GM23248 (cell line): ENCODE measurements around the gene SLC45A3. TPM values are rescaled to one million over a fixed set of nuclear protein-coding genes. Genes with fewer than 3 reads are reported as not detected.
A peak's percentile ranks its signal among the peaks of the same experiment; 100 is the strongest.

ENCODE experiments used
- DNase-seq: peaks from one replicate; pipeline ENCODE4 v3.0.0-alpha.2; 2015
- H2AFZ ChIP-seq: fragments of 200-600 bp; sonication (generic); 2 replicates; pipeline ENCODE4 v1.6.1; 2016; ENCODE audit warnings: antibody characterized with exemption
- H3F3A ChIP-seq: fragments of 200-600 bp; sonication (generic); 2 replicates; pipeline ENCODE4 v1.6.1; 2016; ENCODE audit warnings: mild to moderate bottlenecking, antibody characterized with exemption, mixed run types; ENCODE audit not compliant: insufficient read depth
- H3K27ac ChIP-seq: fragments of 200-600 bp; sonication (generic); 2 replicates; pipeline ENCODE4 v1.5.1; 2016; ENCODE audit warnings: mild to moderate bottlenecking
- H3K27me3 ChIP-seq: fragments of 200-600 bp; sonication (generic); replicated peaks from 2 replicates; pipeline ENCODE4 v1.6.1; 2016; ENCODE audit warnings: mild to moderate bottlenecking; ENCODE audit not compliant: insufficient read depth
- H3K36me3 ChIP-seq: fragments of 200-600 bp; sonication (generic); 2 replicates; pipeline ENCODE4 v1.6.1; 2016; ENCODE audit warnings: low read depth, mild to moderate bottlenecking
- H3K4me1 ChIP-seq: fragments of 200-600 bp; sonication (generic); 2 replicates; pipeline ENCODE4 v1.6.1; 2016; ENCODE audit warnings: mild to moderate bottlenecking; ENCODE audit not compliant: insufficient read depth
- H3K4me2 ChIP-seq: fragments of 200-600 bp; sonication (generic); one replicate; pipeline ENCODE4 v1.6.1; 2016; ENCODE audit warnings: mild to moderate bottlenecking; ENCODE audit not compliant: unreplicated experiment
- H3K4me3 ChIP-seq: fragments of 200-600 bp; sonication (generic); 2 replicates; pipeline ENCODE4 v1.5.1; 2016; ENCODE audit warnings: mild to moderate bottlenecking
- H3K79me2 ChIP-seq: fragments of 200-600 bp; sonication (generic); 2 replicates; pipeline ENCODE4 v1.6.1; 2016; ENCODE audit warnings: mild to moderate bottlenecking; ENCODE audit not compliant: insufficient read depth
- H3K9ac ChIP-seq: fragments of 200-600 bp; sonication (generic); 2 replicates; pipeline ENCODE4 v1.6.1; 2016; ENCODE audit warnings: mild to moderate bottlenecking
- H3K9me2 ChIP-seq: fragments of 200-600 bp; sonication (generic); 2 replicates; pipeline ENCODE4 v1.6.1; 2016; ENCODE audit warnings: mixed run types, mild to moderate bottlenecking, moderate library complexity; ENCODE audit not compliant: insufficient read depth
- H3K9me3 ChIP-seq: fragments of 200-600 bp; sonication (generic); one replicate; pipeline ENCODE4 v1.6.1; 2017; ENCODE audit warnings: low read depth
- H4K20me1 ChIP-seq: fragments of 200-600 bp; sonication (generic); 2 replicates; pipeline ENCODE4 v1.6.0; 2016; ENCODE audit not compliant: insufficient read depth
- EZH2 ChIP-seq: fragments of 200-600 bp; sonication (generic); IDR thresholded peaks from 2 replicates; pipeline ENCODE4 v1.6.1; 2018; ENCODE audit warnings: antibody characterized with exemption, mild to moderate bottlenecking; ENCODE audit not compliant: insufficient read depth, poor library complexity, severe bottlenecking
- EZH2phosphoT487 ChIP-seq: fragments of 200-600 bp; sonication (generic); IDR thresholded peaks from 2 replicates; pipeline ENCODE4 v1.6.1; 2018; ENCODE audit warnings: antibody characterized with exemption, moderate library complexity, mild to moderate bottlenecking, low read depth; ENCODE audit not compliant: insufficient read depth
- WGBS, 2 experiments: methylation state at CpG; one replicate each; pipeline ENCODE4 v1.1.6; 2015 to 2017; ENCODE audit warnings: low lambda C conversion rate in 2 of 2, low coverage in 1 of 2; ENCODE audit errors: missing lambda C conversion rate in 2 of 2; 5-methylcytosine and 5-hydroxymethylcytosine counted together
- in situ Hi-C: fragments of 300-500 bp; cut with MboI; formaldehyde crosslinking; loops from 2 replicates; pipeline ENCODE4 v1.15.0; 2020
- polyA plus RNA-seq: library from polyadenylated mRNA; unstranded; fragments of >200 nt; fragmentation: Nextera tagmentation; extraction: Ambion mirVana; gene quantifications from 2 replicates; pipeline ENCODE4 v1.2.1, GENCODE V29; 2016
- total RNA-seq: library from RNA; depleted of rRNA; stranded (reverse); fragments of >200 nt; shearing (Covaris generic); gene quantifications from 2 replicates; pipeline ENCODE4 v1.2.3, GENCODE V29; 2014

The SLC45A3 gene
- total and polyA plus RNA-seq, 2 experiments from 2014 or later: 0.38 to 1.2 TPM

- H3K4me2 ChIP-seq: no peak overlapping the region
- no peaks in the 10 kb centered on the region for H3K9me2 ChIP-seq
- 68 to 72% methylated on average over 16 of the region's 16 CpGs for WGBS, 2 experiments
- no peaks in the 10 kb centered on the region for H3K36me3 ChIP-seq
- no peak overlapping the region for H3K4me3 ChIP-seq
- in situ Hi-C loops: no loop called here
- H4K20me1 ChIP-seq: no peaks in the 10 kb centered on the region
- H3K27me3 ChIP-seq: no peaks in the 10 kb centered on the region
- no peaks in the 10 kb centered on the region for H3K4me1 ChIP-seq
- no peaks in the 10 kb centered on the region for H3K9me3 ChIP-seq
- no peak overlapping the region for H2AFZ ChIP-seq
- no peaks in the 10 kb centered on the region for H3K79me2 ChIP-seq
- DNase-seq: no peak
- no peak overlapping the region for H3K9ac ChIP-seq
- no peak overlapping the region for H3K27ac ChIP-seq
- H3F3A ChIP-seq: no peaks in the 10 kb centered on the region
- TF ChIP-seq EZH2 (no peak), EZH2phosphoT487 (no peak)
Measured at GRCh38 chr1:205661429-205662134, 18.7 kb downstream of the SLC45A3 start.

DNA sequence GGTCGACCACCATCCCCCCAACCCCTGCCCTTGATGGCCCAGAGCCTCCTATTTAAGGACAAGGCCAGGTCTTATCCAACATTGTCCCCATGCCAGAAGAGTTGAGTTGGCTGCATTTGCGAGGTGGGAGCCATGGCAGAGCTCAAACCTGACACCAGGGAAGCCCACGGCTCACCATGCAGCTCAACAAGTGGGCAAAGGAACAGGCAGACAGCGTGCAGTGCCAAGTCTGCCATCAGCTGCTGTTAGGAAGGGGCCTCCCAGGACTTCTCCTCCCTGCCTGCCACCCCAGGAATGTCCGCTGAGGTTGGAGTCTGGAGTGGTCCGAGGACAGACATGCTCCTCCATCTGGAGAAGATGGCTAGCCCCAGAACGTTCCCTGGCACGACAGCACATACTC lies 19.9 kb downstream of the SLC45A3 start:
- no peak for TF ChIP-seq EZH2
- WGBS, 2 experiments: 70 to 79% methylated on average over 8 of the region's 8 CpGs
- H3K9ac ChIP-seq: no peak overlapping the region
- no peaks in the 10 kb centered on the region for H3K36me3 ChIP-seq
- no peaks in the 10 kb centered on the region for H3K27me3 ChIP-seq
- H3K27ac ChIP-seq: no peak overlapping the region
- no peaks in the 10 kb centered on the region for H3K9me2 ChIP-seq
- H2AFZ ChIP-seq: no peak overlapping the region
- no peaks in the 10 kb centered on the region for H3K9me3 ChIP-seq
- no peaks in the 10 kb centered on the region for H3F3A ChIP-seq
- no peaks in the 10 kb centered on the region for H3K4me1 ChIP-seq
- H3K79me2 ChIP-seq: no peaks in the 10 kb centered on the region
- H4K20me1 ChIP-seq: no peaks in the 10 kb centered on the region
- H3K4me2 ChIP-seq: no peak overlapping the region
- no peak for DNase-seq
- no peak overlapping the region for H3K4me3 ChIP-seq
- in situ Hi-C loops: no loop called here

DNA sequence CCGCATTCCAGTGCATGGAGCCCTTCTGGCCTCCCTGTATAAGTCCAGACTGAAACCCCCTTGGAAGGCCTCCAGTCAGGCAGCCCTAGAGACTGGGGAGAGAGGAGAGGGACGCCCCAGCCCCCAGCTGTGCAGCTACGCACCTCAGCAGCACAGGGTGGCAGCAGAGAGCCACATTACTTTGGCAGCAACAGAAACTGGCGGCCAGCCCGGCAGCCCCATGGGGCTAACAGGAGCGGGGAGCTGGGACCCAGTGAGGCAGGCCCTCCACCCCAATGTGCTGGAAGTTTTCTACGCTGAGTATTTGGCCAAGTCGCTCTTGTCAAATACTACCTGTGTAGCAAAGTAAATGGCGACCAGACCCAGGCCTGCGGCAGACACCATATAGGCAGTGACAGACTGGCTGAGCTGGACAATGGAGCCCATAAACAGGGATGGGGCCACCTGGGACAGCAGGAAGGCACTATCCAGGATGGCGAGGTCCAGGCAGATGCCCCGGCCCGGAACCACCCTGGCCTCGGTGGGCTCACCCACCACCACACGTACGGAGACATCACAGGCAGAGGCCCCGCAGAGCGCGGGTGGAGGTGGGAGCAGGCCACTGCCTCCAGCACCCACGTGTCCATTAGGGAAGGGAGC lies 21.2 kb downstream of the SLC45A3 start:
- TF ChIP-seq EZH2phosphoT487 (no peak), EZH2 (no peak)
- H2AFZ ChIP-seq: no peak overlapping the region
- WGBS, 2 experiments: 43 to 49% methylated on average over 20 of the region's 20 CpGs
- H3K9ac ChIP-seq: no peak overlapping the region
- no peaks in the 10 kb centered on the region for H3K27me3 ChIP-seq
- no peak overlapping the region for H3K27ac ChIP-seq
- no peaks in the 10 kb centered on the region for H3F3A ChIP-seq
- no peaks in the 10 kb centered on the region for H3K79me2 ChIP-seq
- no peaks in the 10 kb centered on the region for H3K36me3 ChIP-seq
- H3K4me3 ChIP-seq: no peak overlapping the region
- no peaks in the 10 kb centered on the region for H4K20me1 ChIP-seq
- DNase-seq: peak; percentile 84
- no peaks in the 10 kb centered on the region for H3K9me2 ChIP-seq
- H3K4me2 ChIP-seq: no peak overlapping the region
- H3K4me1 ChIP-seq: no peaks in the 10 kb centered on the region
- H3K9me3 ChIP-seq: no peaks in the 10 kb centered on the region
- in situ Hi-C loops: loop anchor here (10.0 kb wide), 2 partner anchors 64 to 134 kb away; no protein-coding TSS in a partner anchor

DNA sequence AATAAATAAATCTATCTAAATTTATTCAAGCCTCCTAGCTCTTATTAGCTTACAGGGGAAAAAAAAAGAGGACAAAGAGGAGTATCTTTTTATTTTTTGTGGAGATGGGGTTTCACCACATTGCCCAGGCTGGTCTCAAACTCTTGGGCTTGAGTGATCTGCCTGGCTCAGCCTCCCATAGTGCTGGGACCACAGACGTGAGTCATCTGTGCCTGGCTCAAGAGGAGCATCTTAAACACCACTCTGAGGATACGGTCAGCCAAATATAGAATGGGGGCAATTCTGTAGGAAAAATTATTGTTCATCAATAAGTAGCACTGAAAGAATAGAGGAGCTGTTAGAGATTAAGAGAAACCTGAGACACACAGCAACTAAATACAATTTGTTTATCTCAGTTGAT lies 24.1 kb downstream of the SLC45A3 start:
- Histone ChIP-seq H3K36me3 (no peaks in the 10 kb centered on the region), H3K4me3 (no peak overlapping the region), H3K79me2 (no peaks in the 10 kb centered on the region), H4K20me1 (no peaks in the 10 kb centered on the region), H3F3A (no peaks in the 10 kb centered on the region), H3K9ac (no peak overlapping the region), H3K4me2 (no peak overlapping the region), H3K4me1 (no peaks in the 10 kb centered on the region), H3K9me3 (no peaks in the 10 kb centered on the region), H3K9me2 (no peaks in the 10 kb centered on the region), H3K27me3 (no peaks in the 10 kb centered on the region), H3K27ac (no peak overlapping the region), H2AFZ (no peak overlapping the region)
- no peak for TF ChIP-seq EZH2phosphoT487
- TF ChIP-seq EZH2: no peak
- in situ Hi-C loops: loop anchor here (10.0 kb wide), 2 partner anchors 61 to 131 kb away; no protein-coding TSS in a partner anchor
- WGBS, 2 experiments: 3 to 12% methylated on average over 2 of the region's 2 CpGs
- DNase-seq: peak; percentile 70
